IPS-NIHi11 (cell line): ENCODE results near the gene MED13L.

Experiments used
- DNase-seq: peaks from one replicate; pipeline ENCODE4 v3.0.0; 2012; ENCODE audit warnings: mixed read lengths, low spot score

The MED13L gene

DNA sequence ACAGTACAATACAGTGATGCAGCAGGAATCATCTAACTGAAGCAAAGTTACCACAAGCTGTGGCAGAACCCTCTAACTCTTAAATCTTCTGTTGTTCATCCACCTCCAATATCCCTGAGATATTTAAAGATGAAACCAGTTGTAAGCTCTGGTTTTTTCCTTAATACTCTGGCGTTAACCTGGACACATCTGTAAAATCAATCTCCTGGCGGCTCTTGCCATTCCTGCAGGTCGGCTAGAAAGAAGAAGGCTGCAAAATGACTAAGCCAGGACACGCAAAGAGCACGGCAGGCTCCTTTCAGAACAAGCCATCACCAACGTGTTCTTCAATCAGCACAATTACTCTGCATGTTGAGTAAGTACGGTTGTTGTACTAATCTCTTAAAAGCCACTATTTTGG is 309.3 kb downstream of the MED13L start:
- no peak for DNase-seq

DNA sequence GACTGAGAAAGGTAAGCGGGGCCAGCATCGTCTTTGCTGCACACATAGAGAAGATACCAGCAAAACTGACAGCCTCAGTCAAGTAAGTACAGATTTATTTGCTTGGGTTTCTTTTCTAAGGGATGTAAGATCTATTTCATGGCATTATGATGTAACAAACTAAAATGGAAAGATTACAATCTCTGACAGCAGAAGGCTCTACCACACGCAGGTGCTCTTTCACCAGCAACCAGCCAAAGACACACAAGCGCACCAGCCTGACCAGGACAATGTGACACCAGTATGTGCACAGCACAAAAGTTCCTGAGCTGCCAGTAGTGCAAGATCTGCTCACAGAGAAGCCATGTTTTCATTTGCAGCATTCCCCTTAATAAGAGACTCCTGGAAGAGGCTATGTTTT is 311.1 kb downstream of the MED13L start:
- no peak for DNase-seq

DNA sequence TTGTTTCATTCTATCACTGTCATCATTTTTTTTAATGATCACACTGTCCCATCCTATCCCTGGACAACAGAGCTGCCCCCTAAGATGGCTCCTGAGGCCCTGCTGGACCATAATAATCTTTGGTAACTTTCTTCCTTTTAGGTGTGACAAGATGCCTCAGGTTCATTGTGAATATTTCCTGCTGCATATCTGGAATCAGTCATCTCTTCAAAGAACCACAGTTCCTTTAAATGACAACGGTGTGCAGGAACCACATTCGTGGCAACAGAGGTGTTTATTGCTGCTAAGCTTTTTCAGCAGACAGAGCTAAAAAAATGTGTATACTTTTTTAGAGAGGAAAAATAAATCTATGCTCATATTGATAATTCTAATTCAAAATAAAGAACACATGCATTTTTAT is 312.9 kb downstream of the MED13L start:
- DNase-seq: no peak

DNA sequence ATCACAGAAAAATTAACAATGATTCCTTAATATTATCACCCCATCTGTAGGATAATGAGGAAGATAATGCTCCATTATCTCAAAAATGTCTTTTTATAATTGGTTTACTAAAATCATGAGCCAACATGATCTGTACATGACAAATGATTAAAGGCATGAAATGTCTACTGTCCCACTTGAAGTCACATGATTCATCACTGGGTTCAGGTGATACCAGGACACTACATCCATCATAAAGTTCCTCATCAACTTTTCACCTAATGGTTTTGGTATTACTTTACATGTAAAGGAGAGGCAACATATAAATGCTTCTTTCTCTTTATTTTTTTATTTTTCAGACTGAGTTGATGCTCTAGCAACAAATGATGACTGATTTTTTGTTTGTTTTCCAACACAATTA is 313.3 kb downstream of the MED13L start:
- DNase-seq: no peak

DNA sequence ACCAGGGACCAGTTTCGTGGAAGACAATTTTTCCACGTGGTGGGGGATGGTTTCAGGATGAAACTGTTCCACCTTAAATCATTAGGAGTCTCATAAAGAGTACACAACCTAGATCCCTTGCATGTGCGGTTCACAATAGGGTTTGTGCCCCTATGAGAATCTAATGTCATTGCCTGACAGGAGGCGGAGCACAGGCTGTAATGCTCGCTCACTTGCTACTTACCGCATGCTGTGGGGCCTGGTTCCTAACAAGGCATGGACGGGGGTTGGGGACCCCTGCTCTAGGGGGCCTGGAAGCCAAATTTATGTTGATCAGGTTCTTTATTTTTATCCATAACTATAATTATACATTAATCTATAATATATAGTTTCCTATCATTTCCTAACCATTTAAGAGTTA is 315.3 kb downstream of the MED13L start:
- DNase-seq: no peak

DNA sequence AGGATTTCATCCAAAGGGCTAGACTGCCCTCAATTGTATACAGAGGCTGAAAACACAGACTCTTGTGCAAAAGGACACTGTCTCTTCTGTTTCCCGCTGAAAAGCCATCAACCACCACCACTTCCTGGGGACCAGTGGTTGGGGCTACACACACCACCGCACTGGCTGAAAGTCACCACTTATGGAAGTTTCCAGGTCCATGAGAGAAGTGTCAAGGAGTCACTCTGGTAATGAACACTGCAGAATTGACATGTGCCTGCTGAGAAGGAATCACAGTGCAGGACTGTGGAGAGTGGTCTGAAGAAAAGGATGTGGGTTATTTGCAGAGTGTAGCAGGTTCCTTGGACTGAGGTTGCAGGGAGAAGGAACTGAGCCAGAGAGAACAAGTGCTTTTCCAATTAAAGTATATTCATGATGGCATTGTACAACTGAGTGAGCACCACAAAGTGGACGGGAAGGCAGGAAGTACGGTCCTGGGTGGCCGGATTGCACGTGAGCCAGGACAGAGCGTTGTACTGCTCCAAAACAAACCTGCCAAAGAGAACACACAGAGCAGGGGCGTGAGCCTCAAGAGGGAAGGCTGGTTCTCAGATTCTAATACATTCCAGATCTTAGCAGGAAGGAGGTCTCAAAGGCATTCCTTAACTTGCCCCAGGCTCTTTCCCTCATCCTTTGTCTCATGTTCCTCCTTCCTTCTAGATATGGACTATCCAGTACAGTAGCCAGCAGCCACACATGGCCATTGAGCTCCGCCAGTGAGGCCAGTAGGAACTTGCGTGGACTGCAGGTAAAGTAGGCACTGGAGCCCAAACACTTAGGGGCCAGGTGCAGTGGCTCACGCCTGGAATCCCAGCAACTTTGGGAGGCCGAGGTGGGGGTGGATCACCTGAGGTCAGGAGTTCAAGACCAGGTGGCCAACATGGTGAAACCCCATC is 316.4 kb downstream of the MED13L start:
- DNase-seq: no peak

DNA sequence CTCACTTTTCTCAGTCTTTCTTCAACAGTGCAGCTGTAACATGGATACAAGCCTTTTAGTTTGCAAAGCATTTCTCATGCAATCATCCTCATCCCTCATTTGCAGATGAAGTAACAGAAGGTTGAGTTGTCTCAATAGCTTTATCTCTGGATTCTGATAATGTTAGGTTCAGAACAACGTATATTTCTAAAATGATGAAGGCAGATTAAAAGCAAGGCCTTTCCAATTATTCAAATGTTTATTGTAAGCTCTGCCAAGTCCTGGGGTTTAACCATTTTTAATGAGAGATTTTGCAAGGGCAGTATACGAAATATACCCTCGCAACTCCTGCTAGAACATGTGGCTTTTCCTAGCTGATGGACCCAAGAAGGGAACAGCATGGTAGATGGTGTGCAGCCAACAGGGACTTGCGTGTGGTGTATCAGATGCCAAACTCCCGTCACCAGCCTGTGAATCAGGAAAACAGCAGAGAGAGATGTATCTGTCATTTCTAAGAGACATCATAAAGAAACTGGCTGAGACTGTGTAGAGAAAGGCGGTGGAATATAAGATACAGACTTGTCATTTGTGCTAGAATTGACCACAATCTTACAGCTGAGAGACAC is 319.7 kb downstream of the MED13L start:
- no peak for DNase-seq

DNA sequence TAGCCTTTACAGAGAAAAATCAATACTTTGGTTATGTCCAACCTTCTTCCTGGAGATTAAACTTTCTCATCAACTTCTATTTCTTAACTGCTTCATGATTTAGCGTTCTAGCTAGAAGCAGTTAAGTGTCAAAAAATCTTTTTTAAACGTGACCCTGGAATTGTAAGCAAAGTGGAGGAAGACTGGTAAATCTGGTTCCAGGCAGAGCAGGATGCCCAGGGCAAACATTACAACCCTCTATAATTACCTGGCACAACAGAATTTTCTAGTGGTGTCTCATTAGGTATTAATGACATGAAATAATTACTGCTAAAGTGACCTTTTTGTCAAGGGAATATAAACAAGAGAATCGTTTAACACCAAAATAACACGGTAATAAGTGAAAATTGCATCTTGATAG is 320.8 kb downstream of the MED13L start:
- no peak for DNase-seq

DNA sequence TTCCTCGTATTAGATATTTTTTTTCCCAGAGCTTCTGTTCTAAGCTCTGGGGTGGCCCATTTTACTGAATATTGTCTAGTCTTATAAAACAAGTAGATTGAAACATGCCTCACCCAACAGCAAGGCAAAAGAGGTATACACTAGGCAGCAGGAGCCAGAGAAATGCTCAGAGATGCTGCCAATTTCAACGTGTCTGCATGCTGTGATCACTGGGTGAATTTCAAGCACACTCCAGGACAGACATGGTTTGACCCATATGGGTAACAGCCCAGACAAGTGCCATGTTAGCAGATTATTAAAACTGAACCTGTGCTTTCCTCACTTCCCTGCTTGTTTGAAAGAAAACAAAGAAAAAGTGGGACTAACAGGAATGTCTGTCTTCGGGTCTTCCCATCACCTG is 321.3 kb downstream of the MED13L start:
- DNase-seq: no peak

DNA sequence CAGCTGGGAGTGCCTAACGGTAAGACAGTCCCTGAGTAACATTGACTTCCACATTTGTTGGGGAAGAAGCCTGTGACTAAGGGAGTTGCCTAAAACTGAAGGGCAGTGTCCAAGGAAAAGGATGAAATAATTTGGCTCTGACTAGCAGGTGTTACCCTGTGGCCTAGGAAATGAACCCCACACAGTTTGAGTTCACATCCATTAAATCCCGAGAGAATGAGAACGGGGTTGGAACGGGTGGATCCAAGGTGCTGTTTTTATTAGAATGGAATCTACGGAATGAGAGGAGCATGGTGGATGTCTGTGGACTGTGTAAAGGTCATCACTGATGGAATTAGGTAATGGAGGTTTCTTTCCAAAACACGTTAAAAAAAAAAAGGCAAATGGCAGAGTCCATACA is 324.0 kb downstream of the MED13L start:
- DNase-seq: no peak

DNA sequence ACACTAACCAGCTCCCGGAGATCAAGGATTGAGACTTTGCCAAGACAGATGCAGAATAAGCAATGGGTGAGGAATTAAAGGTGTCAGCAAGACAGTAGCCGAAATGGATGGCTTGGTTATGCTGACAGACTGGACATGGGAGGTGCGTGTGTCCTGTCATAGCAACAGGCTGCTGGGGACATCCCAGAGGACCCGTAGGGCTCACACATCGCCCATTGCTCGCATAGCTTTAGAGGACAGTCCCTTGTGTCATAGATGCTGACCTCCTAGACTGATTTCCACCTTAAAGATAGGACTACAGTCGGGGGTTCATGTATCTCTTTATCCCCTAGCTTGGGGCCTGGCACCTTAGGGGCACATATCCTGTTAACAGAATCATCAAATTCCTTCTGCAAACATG is 324.5 kb downstream of the MED13L start:
- DNase-seq: no peak

DNA sequence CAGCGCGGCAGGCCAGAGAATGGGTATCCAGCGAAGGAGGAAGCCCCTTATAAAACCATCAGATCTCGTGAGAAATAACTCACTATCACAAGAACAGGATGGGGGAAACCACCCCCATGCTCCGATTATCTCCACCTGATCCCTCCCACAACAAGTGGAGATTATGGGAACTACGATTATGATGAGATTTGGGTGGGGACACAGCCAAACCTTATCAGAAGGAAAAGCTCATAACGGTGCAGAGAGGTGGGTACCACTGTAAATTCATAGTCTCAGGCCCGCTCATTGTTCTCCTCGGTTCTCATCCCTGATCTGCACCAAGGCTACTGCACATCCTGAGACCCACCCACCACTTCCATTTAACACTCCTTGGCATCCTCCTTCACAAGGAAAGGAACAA is 326.5 kb downstream of the MED13L start:
- DNase-seq: no peak

DNA sequence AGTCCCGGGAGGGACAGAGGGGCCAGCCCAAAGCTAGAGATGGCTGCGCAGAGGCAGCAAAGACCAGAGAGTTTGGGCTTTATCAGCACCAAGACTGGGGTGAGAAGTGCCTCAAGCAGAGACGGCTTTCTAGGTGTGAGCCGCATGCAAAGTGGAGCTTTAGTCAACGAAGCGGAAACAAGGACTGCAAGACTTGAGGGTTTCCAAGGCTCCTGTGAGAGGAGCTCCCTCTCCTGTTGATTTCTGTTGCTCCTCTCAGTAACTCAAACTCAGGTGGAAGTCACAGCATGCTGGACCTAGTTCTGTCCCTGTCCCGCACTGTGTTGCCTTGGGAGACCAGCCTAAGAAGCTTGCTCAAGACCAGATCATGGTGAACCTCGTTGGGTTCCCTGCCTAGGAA is 327.8 kb downstream of the MED13L start:
- no peak for DNase-seq

DNA sequence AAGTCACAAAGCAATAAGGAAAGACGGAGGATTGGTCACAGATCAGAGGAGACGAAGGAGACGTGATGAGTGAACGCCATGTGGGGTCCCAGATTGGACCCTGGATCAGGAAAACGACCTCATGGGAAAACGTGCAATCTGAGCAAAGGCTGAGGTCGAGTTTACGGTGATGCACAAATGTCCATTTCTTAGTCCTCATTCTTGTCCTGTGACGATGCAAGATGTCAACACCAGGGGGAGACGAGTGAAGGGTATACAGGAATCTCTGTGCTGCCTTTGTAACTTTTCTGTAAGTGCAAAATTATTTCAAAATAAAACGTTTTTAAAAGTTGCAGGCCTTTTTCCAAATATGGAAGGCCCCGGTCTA is 329.8 kb downstream of the MED13L start:
- no peak for DNase-seq

DNA sequence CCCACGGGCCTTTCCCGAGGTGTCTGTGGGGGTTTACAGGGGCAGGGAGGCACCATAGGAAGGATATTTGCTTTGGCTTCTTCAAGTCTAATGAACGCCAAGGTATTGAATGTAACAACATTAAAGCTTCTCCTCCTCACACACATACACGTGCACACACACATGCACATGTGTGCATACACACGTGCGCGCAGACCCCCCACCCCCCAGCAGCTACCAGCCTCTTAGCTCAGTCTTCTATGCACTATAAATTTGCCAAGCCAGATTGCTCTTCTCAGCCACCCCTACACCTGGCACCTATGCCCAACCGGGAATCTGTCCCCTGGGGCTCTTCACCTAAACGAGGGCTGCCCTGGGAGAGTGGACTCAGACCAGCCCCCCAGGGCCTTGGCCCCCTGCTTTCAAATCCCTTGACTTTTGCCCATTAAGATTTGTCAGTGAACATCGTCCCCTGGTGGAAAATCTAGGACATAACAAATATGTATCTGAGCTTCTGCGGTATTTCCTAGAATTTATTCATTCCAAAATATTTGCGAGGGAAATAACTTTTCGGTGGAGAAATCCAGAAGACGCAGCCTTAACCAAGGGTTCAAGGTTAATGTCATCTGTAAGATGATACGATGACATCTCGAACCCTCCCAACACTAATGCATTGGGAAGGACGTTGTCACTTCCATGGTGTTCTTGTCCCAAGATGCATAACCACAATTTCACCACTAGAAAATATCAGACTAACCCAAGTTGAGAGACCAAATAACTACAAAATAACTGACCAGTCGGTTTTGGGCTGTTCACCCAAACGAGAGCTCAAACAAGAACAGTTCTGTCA is 330.4 kb downstream of the MED13L start:
- DNase-seq: no peak

DNA sequence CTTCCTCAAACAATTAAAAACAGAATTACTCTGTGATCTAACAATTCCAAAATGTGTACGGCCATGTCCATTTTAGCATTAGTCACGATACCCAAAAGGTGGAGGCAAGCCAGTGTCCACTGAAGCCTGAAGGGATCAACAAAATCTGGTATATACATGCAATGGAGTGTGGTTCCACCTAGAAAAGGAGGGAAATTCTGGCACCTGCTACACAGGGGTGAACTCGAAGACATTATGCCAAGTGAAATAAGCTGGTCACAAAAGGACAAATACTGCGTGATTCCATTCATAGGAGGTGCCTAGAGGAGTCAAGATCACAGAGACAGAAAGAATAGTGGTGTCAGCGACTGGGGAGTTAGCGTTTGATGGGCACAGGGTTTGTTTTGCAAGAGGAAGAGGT is 331.4 kb downstream of the MED13L start:
- no peak for DNase-seq

DNA sequence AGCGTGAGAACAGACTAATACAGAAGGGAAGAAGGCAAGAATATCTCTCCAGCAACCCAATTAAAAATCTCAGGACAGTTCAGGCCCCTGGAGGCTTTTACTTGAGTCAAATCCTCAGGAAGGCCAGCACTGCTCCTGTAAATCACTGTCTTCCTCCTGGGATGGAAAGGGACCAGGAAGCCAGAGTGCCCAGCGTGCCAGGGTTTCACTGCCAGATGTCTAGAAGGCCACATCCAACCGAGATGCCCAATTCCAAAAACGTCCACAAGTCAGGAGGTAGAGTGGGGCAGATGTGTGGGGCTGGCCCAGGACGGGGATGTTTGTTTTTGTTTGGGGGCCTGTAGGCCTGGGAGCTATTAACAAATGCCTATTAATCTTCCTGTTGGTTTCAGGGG is 332.0 kb downstream of the MED13L start:
- no peak for DNase-seq

DNA sequence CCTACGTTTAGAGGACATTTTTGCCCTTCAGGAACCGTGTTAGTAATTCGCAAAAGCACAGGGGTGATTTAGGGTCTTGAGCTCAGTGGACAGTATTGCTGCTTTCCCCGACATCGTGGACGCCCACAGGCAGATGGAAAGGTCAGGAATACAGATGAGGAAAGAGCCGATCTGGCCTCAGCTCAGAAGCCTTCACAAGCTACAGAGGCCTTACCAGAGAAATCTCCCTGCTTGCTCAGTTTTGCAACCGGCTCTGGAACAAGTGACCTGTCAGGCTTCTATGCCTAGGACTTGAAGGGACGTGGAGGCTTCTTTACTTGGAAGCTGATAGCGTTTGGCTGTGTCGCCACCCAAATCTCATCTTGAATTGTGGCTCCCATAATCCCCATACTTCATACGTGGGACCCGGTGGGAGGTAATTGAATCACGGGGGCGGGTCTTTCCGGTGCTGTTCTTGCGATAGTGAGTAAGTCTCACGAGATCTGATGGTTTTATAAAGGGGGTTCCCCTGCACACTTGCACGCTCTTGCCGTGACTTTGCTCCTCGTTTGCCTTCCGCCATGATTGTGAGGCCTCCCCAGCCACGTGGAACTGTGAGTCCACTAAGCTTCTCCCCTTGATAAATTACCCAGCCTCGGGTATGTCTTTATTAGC is 332.5 kb downstream of the MED13L start:
- DNase-seq: no peak

DNA sequence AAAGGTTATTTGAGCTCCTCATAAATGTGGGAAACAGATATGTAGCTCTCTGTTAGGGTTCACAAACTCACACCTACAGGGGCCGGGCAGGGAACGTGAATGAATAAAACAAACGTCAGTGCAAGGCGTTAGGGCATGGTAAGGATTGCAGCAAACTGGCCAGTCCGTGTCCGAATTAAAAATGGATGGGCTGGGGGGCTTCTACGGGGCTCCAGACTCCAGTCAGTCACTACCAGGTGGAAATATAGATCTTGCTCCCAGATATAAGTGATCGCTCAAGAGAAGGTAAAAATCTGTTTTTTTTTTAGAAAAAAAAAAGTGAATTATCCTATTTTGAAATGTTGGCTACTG is 333.1 kb downstream of the MED13L start:
- no peak for DNase-seq

DNA sequence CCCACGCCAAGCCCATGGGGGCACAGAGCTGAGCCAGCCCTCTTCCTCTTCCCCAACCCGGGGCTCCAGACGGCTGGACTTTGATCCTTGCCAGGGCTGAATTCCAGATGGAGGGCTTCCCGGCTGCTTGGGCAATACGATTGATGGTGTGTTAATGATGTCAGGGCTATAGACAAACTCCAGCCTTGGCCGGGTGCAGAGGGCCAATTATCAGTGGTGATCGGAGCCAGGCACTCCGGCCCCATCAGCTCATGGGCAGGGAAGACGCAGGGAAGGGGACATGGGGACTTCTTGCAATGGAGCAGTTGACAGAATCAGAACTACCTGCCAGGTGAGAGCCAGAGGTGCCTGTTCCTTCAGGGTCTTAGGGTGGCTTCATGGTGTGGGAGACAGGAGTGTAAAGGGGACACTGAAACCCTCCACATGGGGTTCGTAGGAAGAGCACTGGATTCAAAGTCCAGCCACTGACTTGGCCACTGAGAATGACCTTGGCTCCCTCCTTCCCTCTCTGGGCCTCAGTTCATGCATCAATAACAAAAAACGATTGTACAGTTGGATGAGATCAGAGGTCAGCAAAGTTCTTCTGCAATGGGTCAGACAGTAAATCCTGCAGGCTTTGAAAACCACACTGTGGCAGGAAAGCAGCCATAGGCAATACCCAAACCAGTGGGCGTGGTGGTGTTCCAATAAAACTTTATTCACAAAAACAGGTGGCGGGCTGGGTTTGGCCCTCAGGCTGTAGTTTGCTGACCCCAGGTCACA is 333.7 kb downstream of the MED13L start:
- no peak for DNase-seq

DNA sequence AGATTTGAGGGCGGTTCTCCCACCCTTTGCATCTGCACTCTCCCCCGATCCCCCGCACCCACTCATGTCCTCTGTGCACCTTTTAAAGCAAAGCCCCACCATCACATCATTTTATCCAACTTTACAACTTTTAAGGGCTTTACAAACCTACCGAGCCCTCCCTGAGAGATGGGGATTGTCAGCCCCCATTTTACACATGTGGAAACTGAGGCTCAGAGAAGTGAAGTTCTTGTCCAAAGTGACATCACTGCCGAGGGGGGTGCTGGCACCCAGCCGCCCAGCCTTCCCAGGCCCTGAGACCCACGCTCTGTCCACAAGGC is 334.2 kb downstream of the MED13L start:
- no peak for DNase-seq

DNA sequence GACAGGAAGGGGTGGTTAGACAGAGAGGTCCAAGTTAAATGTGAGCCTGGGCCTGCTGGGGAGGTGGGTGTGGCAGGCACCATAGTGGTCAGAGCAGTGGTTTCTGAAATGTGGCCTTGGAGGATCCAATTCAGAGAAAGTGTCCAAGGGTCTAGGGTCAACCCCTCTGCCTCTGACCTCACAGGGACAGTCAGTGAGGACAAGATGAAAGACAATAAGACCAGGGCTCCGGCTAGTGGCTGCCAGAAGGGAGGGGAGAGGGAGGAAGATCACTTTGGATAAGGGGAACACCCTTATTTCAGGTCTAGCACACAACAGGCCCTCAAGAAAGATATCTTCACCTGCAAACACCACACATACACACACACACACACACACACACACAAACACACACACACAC is 335.1 kb downstream of the MED13L start:
- no peak for DNase-seq
